Stimulated activated CD8-positive, alpha-beta memory T cell treated with anti-CD3 and anti-CD28 coated beads, Interleukin-12 subunit alpha, Interleukin-12 subunit beta, amount 100 ng/mL, for 4 hours (primary cell): ENCODE results near the gene NSUN6.

Source experiments
- DNase-seq: peaks from one replicate; pipeline ENCODE4 v3.0.0-alpha.2; 2020; ENCODE audit warnings: low read depth

Gene NSUN6

DNA sequence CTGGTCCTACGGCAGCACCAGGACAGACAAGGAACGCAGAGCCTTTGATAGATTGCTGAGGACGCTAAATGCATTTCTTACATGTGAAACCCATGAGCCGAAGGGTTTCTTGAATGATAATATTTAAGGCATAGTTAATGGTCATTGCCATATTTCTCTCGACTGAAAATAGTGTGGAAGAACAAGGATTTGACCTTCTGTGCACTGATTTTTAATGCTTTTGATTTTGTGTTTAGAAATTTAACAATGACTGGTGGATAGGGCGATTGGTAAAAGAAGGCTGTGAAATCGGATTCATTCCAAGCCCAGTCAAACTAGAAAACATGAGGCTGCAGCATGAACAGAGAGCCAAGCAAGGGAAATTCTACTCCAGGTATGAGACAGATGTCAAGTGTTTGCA lies 150.8 kb downstream of the NSUN6 start:
- DNase-seq = no peak

DNA sequence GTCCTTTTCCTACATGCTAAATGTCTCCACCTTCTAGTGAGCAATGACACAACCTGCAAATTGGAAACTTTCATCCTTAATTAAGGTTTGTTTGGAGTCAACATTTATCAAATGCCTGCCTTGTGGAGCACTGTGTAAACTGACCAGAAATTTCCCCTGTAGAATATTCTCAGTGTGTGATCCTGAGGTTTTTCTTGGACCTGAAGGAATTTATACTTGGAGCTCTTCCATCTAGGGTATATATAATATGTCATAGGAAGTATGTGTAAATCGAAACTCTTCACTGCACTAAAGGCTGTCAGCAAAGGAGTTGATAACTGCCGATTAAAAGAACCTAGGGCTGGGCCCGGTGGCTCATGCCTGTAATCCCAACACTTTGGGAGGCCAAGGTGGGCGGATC lies 152.4 kb downstream of the NSUN6 start:
- DNase-seq = no peak

DNA sequence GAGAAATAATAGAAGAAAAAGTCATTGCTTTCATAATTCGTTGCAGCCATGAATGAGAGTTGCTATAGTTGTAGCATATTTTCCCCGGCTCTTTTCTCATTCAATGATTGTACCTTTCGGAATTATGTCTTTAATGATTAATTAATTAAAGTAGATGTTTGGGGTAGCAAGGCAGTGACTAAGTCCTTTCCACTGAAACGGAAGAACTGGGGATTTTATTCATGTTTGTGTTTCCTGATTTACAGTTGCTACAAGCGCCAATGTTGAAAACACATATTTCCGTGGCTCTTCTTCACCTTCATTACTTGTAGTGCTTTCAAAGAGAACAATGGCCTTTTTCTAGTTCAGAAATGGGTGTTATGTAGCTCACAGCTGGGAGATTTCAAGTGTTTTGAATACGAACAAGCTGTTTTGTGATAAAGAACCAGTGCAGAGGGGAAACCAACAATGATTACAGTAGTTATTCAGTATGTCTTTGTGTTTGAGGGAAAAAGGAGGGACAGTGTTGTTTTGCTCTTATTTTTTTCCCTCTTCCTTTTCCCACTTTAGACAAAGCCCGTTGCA lies 153.5 kb downstream of the NSUN6 start:
- no peak for DNase-seq
